Peyer's patch (tissue), 4 donors: ENCODE data around the gene DUOX1. TPM values are rescaled to one million over a fixed set of nuclear protein-coding genes. Genes with fewer than 3 reads are reported as not detected.

Source experiments
- DNase-seq, 3 donors: peaks; one replicate each; pipeline ENCODE4 v3.0.0-alpha.2; 2017 to 2019
- H3K27ac ChIP-seq, 4 donors: fragments of 200-600 bp; sonication (generic); one replicate each; pipeline ENCODE4 v1.5.1; 2016 to 2019
- H3K27me3 ChIP-seq, 2 donors: fragments of 200-600 bp; sonication (generic); one replicate each; pipeline ENCODE4 v1.5.1; 2019
- H3K36me3 ChIP-seq, 3 donors: fragments of 200-600 bp; sonication (generic); one replicate each; pipeline ENCODE4 v1.5.1; 2016 to 2019
- H3K4me1 ChIP-seq, 4 donors: fragments of 200-600 bp; sonication (generic); one replicate each; pipeline ENCODE4 v1.5.1; 2016 to 2019
- H3K4me3 ChIP-seq, 4 donors: fragments of 200-600 bp; sonication (generic); 1 replicate in 3 of 4; 2 replicates in 1 of 4; pipeline ENCODE4 v1.5.1; 2016 to 2019; ENCODE audit warnings: mild to moderate bottlenecking in 1 of 4
- H3K9me3 ChIP-seq, 4 donors: fragments of 200-600 bp; sonication (generic); one replicate each; pipeline ENCODE4 v1.5.1; 2016 to 2019; ENCODE audit warnings: mild to moderate bottlenecking in 1 of 4
- CTCF ChIP-seq, 6 experiments: fragments of 450-650 bp in 4 of 6; fragments of 200-600 bp in 2 of 6; sonication (generic) in 1 of 6; IDR thresholded peaks; one replicate each; pipeline ENCODE4 v1.5.1; 2017 to 2019; ENCODE audit warnings: antibody characterized with exemption in 6 of 6, mild to moderate bottlenecking in 3 of 6, moderate library complexity in 1 of 6
- POLR2A ChIP-seq, 2 donors: fragments of 450-650 bp; IDR thresholded peaks; one replicate each; pipeline ENCODE4 v1.5.1; 2017; ENCODE audit warnings: antibody characterized with exemption in 2 of 2, mild to moderate bottlenecking in 2 of 2, moderate library complexity in 2 of 2
- total RNA-seq, 4 donors: library from RNA; depleted of rRNA; stranded (reverse); fragments of >200 nt; gene quantifications; one replicate each; pipeline ENCODE4 v1.1.0, GENCODE V29; 2016

DUOX1 gene
- total RNA-seq, 4 donors from 2014 or later: 0.35 to 0.54 TPM; not detected in 2

GRCh38 chr15:45121706-45122417, 7.9 kb upstream of the DUOX1 start:
- Histone ChIP-seq H3K27me3 (peaks cover 0 to 14% of the 10 kb centered on the region in 2 donors), H3K27ac (no peak overlapping the region), H3K9me3 (no peaks in the 10 kb centered on the region), H3K36me3 (no peaks in the 10 kb centered on the region), H3K4me3 (no peak overlapping the region), H3K4me1 (peaks cover 0 to 9% (median 3%) of the 10 kb centered on the region in 4 donors)
- TF ChIP-seq CTCF (IDR thresholded peaks at IDR 0.05) (no peak), POLR2A (IDR thresholded peaks at IDR 0.05) (no peak)
- no peak for DNase-seq

DNA sequence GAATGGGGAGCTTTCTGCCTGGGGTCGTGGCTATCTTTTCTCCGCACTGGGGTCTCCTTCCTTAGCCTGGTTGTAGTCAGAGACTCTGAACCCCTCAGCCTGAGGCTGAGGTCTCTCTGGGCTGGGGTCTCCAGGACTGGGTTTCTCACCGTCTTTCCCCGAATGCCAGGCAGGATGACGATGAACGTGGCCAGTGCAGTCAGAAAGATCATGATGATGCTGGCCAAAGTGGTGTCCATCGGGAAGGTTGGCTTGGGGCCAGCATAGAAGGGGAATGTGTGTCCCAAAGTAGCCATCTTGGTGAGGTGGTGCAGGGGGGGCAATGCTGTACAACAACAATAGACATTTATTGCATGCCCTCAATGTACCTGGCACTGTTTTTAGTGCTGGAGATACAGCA, 7.1 kb upstream of the DUOX1 start:
- H3K27me3 ChIP-seq: peaks cover 0 to 5% of the 10 kb centered on the region in 2 donors
- H3K36me3 ChIP-seq: no peaks in the 10 kb centered on the region
- H3K4me3 ChIP-seq: no peak overlapping the region
- H3K27ac ChIP-seq: no peak overlapping the region
- no peaks in the 10 kb centered on the region for H3K9me3 ChIP-seq
- DNase-seq: no peak
- peaks cover 0 to 3% (median 0%) of the 10 kb centered on the region in 4 donors for H3K4me1 ChIP-seq
- TF ChIP-seq POLR2A (IDR thresholded peaks at IDR 0.05) (no peak), CTCF (IDR thresholded peaks at IDR 0.05) (no peak)

GRCh38 chr15:45123397-45123796, 6.4 kb upstream of the DUOX1 start:
- H3K4me3 ChIP-seq: no peak overlapping the region
- H3K4me1 ChIP-seq: no peaks in the 10 kb centered on the region
- TF ChIP-seq CTCF (IDR thresholded peaks at IDR 0.05) (no peak), POLR2A (IDR thresholded peaks at IDR 0.05) (no peak)
- DNase-seq: no peak
- peaks cover 0 to 6% of the 10 kb centered on the region in 2 donors for H3K27me3 ChIP-seq
- H3K9me3 ChIP-seq: no peaks in the 10 kb centered on the region
- no peaks in the 10 kb centered on the region for H3K36me3 ChIP-seq
- no peak overlapping the region for H3K27ac ChIP-seq

- H3K9me3 ChIP-seq: no peaks in the 10 kb centered on the region
- H3K36me3 ChIP-seq: no peaks in the 10 kb centered on the region
- TF ChIP-seq POLR2A (IDR thresholded peaks at IDR 0.05) (no peak), CTCF (IDR thresholded peaks at IDR 0.05) (peak; percentile 24 to 73 (median 68))
- peak in 2 of 3 donors; percentile 30 to 76 for DNase-seq
- H3K27ac ChIP-seq: no peak overlapping the region
- H3K4me1 ChIP-seq: peaks cover 0 to 13% (median 3%) of the 10 kb centered on the region in 4 donors
- H3K4me3 ChIP-seq: no peak overlapping the region
- H3K27me3 ChIP-seq: peaks cover 0 to 18% of the 10 kb centered on the region in 2 donors
These were observed 3.1 kb upstream of the DUOX1 start for GRCh38 chr15:45126535-45127158.

GRCh38 chr15:45128971-45129639, 689 bp upstream of the DUOX1 start:
- DNase-seq: peak in 1 of 3 donors; percentile 41
- H3K27me3 ChIP-seq: peaks cover 0 to 18% of the 10 kb centered on the region in 2 donors

More at GRCh38 chr15:45128971-45129639, 689 bp upstream of the DUOX1 start:
- Histone ChIP-seq H3K4me3 (peak overlapping the region in 2 of 4 donors; percentile 35 to 36), H3K27ac (no peak overlapping the region), H3K9me3 (no peaks in the 10 kb centered on the region), H3K36me3 (no peaks in the 10 kb centered on the region), H3K4me1 (peaks cover 0 to 13% (median 3%) of the 10 kb centered on the region in 4 donors)
- TF ChIP-seq POLR2A (IDR thresholded peaks at IDR 0.05): no peak
